Amniotic stem cell (primary cell): Measurements from ENCODE around the gene METAP1D.
"Not testable (repeated sequence)": the region's sequence is repeated elsewhere in the genome, so short reads cannot be mapped to it uniquely, and the experiment has no call there.

Experiments used
- DNase-seq: peaks from one replicate; lab custom pipeline; 2025; lab: John Stamatoyannopoulos, UW

METAP1D gene

GRCh38 chr2:172048508-172049503 lies 49.1 kb downstream of the METAP1D start:
- no peak for DNase-seq

GRCh38 chr2:172049567-172050120 lies 49.9 kb downstream of the METAP1D start:
- no peak for DNase-seq

- DNase-seq, result no peak
Measured at GRCh38 chr2:172050479-172051125, 50.8 kb downstream of the METAP1D start.

GRCh38 chr2:172052000-172052983 lies 52.5 kb downstream of the METAP1D start:
- no peak for DNase-seq

- DNase-seq, result no peak
Measured at GRCh38 chr2:172053486-172053885, 53.7 kb downstream of the METAP1D start.

GRCh38 chr2:172056293-172056692 lies 56.5 kb downstream of the METAP1D start:
- no peak for DNase-seq

GRCh38 chr2:172058660-172059059 lies 58.9 kb downstream of the METAP1D start:
- no peak for DNase-seq

GRCh38 chr2:172060118-172060517 lies 60.4 kb downstream of the METAP1D start:
- not testable (repeated sequence) for DNase-seq

GRCh38 chr2:172062402-172063004 lies 62.8 kb downstream of the METAP1D start:
- no peak for DNase-seq

GRCh38 chr2:172063446-172063845 lies 63.7 kb downstream of the METAP1D start:
- no peak for DNase-seq

- DNase-seq, result no peak
Measured at GRCh38 chr2:172065111-172065510, 65.4 kb downstream of the METAP1D start.

GRCh38 chr2:172066394-172066886 lies 66.7 kb downstream of the METAP1D start:
- DNase-seq, result no peak

GRCh38 chr2:172067905-172068304 lies 68.2 kb downstream of the METAP1D start:
- not testable (repeated sequence) for DNase-seq

- DNase-seq, result no peak
Measured at GRCh38 chr2:172070936-172071335, 71.2 kb downstream of the METAP1D start.

- no peak for DNase-seq
Measured at GRCh38 chr2:172072303-172072702, 72.5 kb downstream of the METAP1D start.

GRCh38 chr2:172072706-172073105 lies 73.0 kb downstream of the METAP1D start:
- no peak for DNase-seq

- no peak for DNase-seq
Measured at GRCh38 chr2:172073518-172073917, 73.8 kb downstream of the METAP1D start.

- DNase-seq, result no peak
Measured at GRCh38 chr2:172074254-172074653, 74.5 kb downstream of the METAP1D start.

- DNase-seq, result no peak
Measured at GRCh38 chr2:172079416-172079815, 79.7 kb downstream of the METAP1D start.

- DNase-seq, result no peak
Measured at GRCh38 chr2:172079838-172080640, 80.3 kb downstream of the METAP1D start.
